Stimulated activated CD4-positive, alpha-beta T cell treated with anti-CD3 and anti-CD28 coated beads, Interleukin-4, amount 100 ng/mL, for 24 hours (primary cell): ENCODE measurements around the gene XRCC3.

Experiments
- DNase-seq: peaks from one replicate; pipeline ENCODE4 v3.0.0-alpha.2; 2020

Gene XRCC3

DNA sequence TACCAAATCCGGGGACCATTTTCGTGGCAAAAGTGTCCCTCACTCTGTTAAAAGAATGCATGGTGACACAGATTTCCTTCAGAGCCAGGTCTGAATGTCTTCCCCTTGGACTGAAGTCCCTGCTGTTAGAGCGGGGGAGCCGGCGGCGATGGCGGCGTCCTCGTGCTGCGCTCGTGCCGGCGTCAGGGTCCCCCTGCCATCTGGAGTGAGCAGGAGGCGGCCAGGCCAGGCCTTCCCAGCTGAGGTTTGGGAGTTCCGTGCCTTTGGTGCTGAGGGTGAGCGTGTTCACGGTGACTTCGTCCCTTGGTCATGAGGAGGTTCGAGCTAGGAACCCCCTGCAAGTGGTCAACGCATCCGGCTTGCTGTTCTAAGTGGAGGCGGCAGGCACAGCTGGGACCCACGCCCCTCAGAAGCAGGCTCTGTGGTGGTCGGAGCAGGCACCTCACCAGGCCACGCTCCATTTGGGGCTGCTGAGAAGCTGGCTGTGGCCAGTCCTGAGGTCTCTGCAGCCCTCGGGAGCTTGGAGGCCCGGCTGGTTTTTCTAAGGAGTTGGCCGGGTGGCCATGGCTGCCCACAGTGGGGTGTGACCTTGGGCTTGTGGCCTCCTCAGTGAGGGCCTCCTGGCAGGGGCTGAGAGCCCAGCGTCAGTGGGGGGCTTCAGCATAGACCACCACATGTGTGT lies 9.9 kb upstream of the XRCC3 start:
- no peak for DNase-seq

- DNase-seq: no peak
Observed at GRCh38 chr14:103724116-103724515, 8.9 kb upstream of the XRCC3 start.

DNA sequence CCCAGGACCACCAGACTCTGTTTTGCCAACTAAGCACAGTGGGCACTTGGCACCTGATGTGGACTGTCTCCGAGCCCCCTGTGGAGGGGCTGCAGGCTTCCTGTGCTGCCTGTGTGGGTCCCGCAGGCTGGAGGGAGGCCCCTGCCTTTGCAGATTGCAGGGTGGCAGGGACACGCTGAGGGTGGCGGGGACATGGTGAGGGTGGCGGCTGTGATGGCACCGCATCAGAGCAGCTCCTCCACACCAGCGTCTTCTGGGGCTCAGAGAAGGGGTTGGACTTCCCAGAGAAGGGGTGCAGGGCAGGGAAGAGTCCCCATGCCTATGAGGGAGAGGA lies 8.5 kb upstream of the XRCC3 start:
- no peak for DNase-seq

GRCh38 chr14:103721334-103722120 lies 6.3 kb upstream of the XRCC3 start:
- peak; percentile 63 for DNase-seq

GRCh38 chr14:103719751-103720150 lies 4.5 kb upstream of the XRCC3 start:
- DNase-seq: no peak

GRCh38 chr14:103718572-103718971 lies 3.3 kb upstream of the XRCC3 start:
- DNase-seq: no peak

- no peak for DNase-seq
Observed at GRCh38 chr14:103716899-103717411, 1.7 kb upstream of the XRCC3 start.

GRCh38 chr14:103716091-103716801 lies 995 bp upstream of the XRCC3 start:
- no peak for DNase-seq

DNA sequence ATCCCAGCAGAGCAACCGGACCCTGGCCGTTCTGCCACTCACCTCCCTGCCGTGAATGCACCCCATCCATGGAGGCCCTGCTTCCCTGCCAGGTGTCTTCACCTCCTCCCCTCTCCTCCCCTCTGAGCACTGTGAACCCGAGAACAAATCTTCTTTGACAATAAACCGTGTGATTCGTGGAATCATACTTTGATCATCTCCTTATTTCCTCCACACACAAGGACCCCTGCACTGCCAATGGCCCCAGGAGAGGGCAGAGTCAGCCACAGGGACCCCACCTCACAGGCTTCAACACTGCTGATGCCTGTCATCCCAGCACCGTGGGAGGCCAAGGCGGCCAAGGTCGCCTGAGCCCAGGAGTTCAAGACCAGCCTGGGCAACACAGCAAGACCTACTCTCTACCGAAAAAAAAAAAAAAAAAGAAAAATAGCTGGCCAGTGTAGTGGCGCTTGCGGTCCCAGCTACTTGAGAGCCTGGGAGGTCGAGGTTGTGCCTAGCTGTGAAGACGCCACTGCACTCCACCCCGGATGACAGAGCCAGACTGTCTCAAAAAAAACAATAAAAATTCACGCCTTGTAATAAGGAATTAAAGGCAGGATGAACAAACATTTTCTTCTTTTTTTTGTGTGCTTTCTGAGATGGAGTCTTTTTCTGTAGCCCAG lies 1.1 kb downstream of the XRCC3 start:
- no peak for DNase-seq

GRCh38 chr14:103713304-103714062 lies 1.8 kb downstream of the XRCC3 start:
- DNase-seq: no peak

GRCh38 chr14:103712633-103713247 lies 2.5 kb downstream of the XRCC3 start:
- no peak for DNase-seq

- no peak for DNase-seq
Observed at GRCh38 chr14:103711516-103712431, 3.5 kb downstream of the XRCC3 start.

DNA sequence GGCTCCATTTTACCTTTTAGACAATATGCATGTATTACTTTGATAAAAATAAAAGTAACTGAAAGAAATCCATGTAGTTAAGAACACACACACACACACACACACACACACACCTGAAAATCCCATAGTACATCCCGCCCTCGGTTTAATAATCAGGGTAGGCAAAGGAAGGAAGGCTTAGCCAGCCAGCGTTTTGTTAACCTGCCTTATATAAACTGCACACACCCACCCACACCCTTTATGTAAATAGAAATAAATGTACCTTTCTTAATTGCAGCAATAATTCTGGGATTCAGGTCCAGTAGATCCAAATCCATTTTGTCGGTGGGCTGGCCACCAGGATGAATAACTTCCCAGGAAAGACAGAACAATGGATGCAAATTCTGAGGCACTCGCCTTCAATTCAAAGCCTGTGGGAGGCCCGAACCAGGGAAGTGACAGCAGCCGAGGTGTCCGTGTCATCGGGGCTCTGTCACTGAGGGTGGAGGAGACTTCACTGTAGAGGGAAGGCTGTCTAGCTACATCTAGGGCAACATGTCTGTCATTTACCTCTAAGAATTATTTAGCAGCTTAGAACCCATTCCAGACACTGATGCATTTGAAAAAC lies 4.4 kb downstream of the XRCC3 start:
- no peak for DNase-seq

GRCh38 chr14:103709814-103710213 lies 5.4 kb downstream of the XRCC3 start:
- DNase-seq: no peak

- no peak for DNase-seq
Observed at GRCh38 chr14:103708750-103709187, 6.5 kb downstream of the XRCC3 start.

GRCh38 chr14:103707329-103708263 lies 7.7 kb downstream of the XRCC3 start:
- DNase-seq: no peak

- no peak for DNase-seq
Observed at GRCh38 chr14:103706551-103707328, 8.5 kb downstream of the XRCC3 start.
